Neural progenitor cell (in vitro differentiated cells): ENCODE measurements around the gene ID2. TPM values are rescaled to one million over a fixed set of nuclear protein-coding genes. Genes with fewer than 3 reads are reported as not detected.

Experiments used
- DNase-seq: peaks from one replicate; pipeline ENCODE4 v3.0.0-alpha.2; 2016; ENCODE audit warnings: low spot score
- H2AFZ ChIP-seq: fragments of 200-600 bp; sonication (generic); replicated peaks from 2 replicates; pipeline ENCODE4 v1.6.1; 2016; ENCODE audit warnings: antibody characterized with exemption
- H3F3A ChIP-seq: fragments of 200-600 bp; sonication (generic); 2 replicates; pipeline ENCODE4 v1.6.1; 2016; ENCODE audit warnings: antibody characterized with exemption, low read depth
- H3K27ac ChIP-seq: fragments of 200-600 bp; sonication (generic); 2 replicates; pipeline ENCODE4 v1.5.1; 2016; ENCODE audit warnings: mild to moderate bottlenecking
- H3K27me3 ChIP-seq: fragments of 200-600 bp; sonication (generic); 2 replicates; pipeline ENCODE4 v1.6.1; 2016; ENCODE audit warnings: mild to moderate bottlenecking, moderate library complexity
- H3K36me3 ChIP-seq: fragments of 200-600 bp; sonication (generic); 2 replicates; pipeline ENCODE4 v1.5.1; 2016
- H3K4me1 ChIP-seq: fragments of 200-600 bp; sonication (generic); 2 replicates; pipeline ENCODE4 v1.6.1; 2016; ENCODE audit warnings: mixed run types
- H3K4me2 ChIP-seq: fragments of 200-600 bp; sonication (generic); 2 replicates; pipeline ENCODE4 v1.6.1; 2016
- H3K4me3 ChIP-seq: fragments of 200-600 bp; sonication (generic); 2 replicates; pipeline ENCODE4 v1.5.1; 2016
- H3K79me2 ChIP-seq: fragments of 200-600 bp; sonication (generic); 2 replicates; pipeline ENCODE4 v1.6.1; 2016; ENCODE audit warnings: low read depth
- H3K9ac ChIP-seq: fragments of 200-600 bp; sonication (generic); 2 replicates; pipeline ENCODE4 v1.6.1; 2016
- H3K9me3 ChIP-seq: fragments of 200-600 bp; sonication (generic); 2 replicates; pipeline ENCODE4 v1.5.1; 2016; ENCODE audit warnings: low read depth
- H4K20me1 ChIP-seq: fragments of 200-600 bp; sonication (generic); 2 replicates; pipeline ENCODE4 v1.6.1; 2016; ENCODE audit warnings: low read depth
- H3K27ac Mint-ChIP-seq: 3 replicates; pipeline ENCODE4 v1.8.0; 2021; ENCODE audit warnings: mixed read lengths
- H3K27me3 Mint-ChIP-seq: 2 replicates; pipeline ENCODE4 v1.8.0; 2022; ENCODE audit warnings: low read depth, mild to moderate bottlenecking, inconsistent platforms, moderate library complexity, mixed read lengths; ENCODE audit not compliant: insufficient read depth
- H3K36me3 Mint-ChIP-seq: 3 replicates; pipeline ENCODE4 v1.8.0; 2021; ENCODE audit warnings: mixed read lengths
- H3K4me1 Mint-ChIP-seq: 3 replicates; pipeline ENCODE4 v1.8.0; 2021; ENCODE audit warnings: mixed read lengths
- H3K4me3 Mint-ChIP-seq: 3 replicates; pipeline ENCODE4 v1.8.0; 2021; ENCODE audit warnings: mild to moderate bottlenecking, moderate library complexity, mixed read lengths
- H3K9me3 Mint-ChIP-seq: 3 replicates; pipeline ENCODE4 v1.8.0; 2020; ENCODE audit warnings: mixed read lengths
- CTCF ChIP-seq: fragments of 200-600 bp; sonication (generic); IDR thresholded peaks from 2 replicates; pipeline ENCODE4 v1.5.1; 2017; ENCODE audit warnings: antibody characterized with exemption, mild to moderate bottlenecking
- EZH2 ChIP-seq: fragments of 200-600 bp; sonication (generic); IDR thresholded peaks from 2 replicates; pipeline ENCODE4 v1.6.1; 2017; ENCODE audit warnings: antibody characterized with exemption, mild to moderate bottlenecking, moderate library complexity
- EZH2phosphoT487 ChIP-seq: fragments of 200-600 bp; sonication (generic); IDR thresholded peaks from 2 replicates; pipeline ENCODE4 v1.6.1; 2017; ENCODE audit warnings: antibody characterized with exemption
- total RNA-seq: library from RNA; depleted of rRNA; stranded (reverse); fragments of >200 nt; gene quantifications from 2 replicates; pipeline ENCODE4 v1.2.3, GENCODE V29; 2015; ENCODE audit warnings: low replicate concordance

ID2 gene
- total RNA-seq, 1 donor from 2014 or later = 140 TPM

GRCh38 chr2:8669157-8669817, 12.6 kb upstream of the ID2 start:
- no peak overlapping the region for H3K4me2 ChIP-seq
- no peaks in the 10 kb centered on the region for H3F3A ChIP-seq
- Mint-ChIP-seq H3K27ac (no peak overlapping the region), H3K27me3 (peaks cover 11% of the 10 kb centered on the region), H3K4me3 (no peak overlapping the region), H3K9me3 (peaks cover 15% of the 10 kb centered on the region), H3K4me1 (peaks cover 2% of the 10 kb centered on the region), H3K36me3 (peaks cover 4% of the 10 kb centered on the region)
- no peak overlapping the region for H3K4me3 ChIP-seq
- TF ChIP-seq CTCF = no peak
- no peak for TF ChIP-seq EZH2phosphoT487
- no peak for TF ChIP-seq EZH2
- H3K27ac ChIP-seq = no peak overlapping the region
- no peaks in the 10 kb centered on the region for H3K36me3 ChIP-seq
- H3K9ac ChIP-seq = no peak overlapping the region
- no peak for DNase-seq
- H3K4me1 ChIP-seq = peaks cover 9% of the 10 kb centered on the region
- no peaks in the 10 kb centered on the region for H4K20me1 ChIP-seq
- H3K79me2 ChIP-seq = no peaks in the 10 kb centered on the region
- no peak overlapping the region for H2AFZ ChIP-seq
- no peaks in the 10 kb centered on the region for H3K27me3 ChIP-seq
- H3K9me3 ChIP-seq = peaks cover 9% of the 10 kb centered on the region

GRCh38 chr2:8670580-8670979, 11.3 kb upstream of the ID2 start:
- Mint-ChIP-seq H3K9me3 (peaks cover 22% of the 10 kb centered on the region), H3K27ac (no peak overlapping the region), H3K4me3 (no peak overlapping the region), H3K27me3 (peaks cover 9% of the 10 kb centered on the region), H3K4me1 (peaks cover 3% of the 10 kb centered on the region), H3K36me3 (peaks cover 10% of the 10 kb centered on the region)
- Histone ChIP-seq H3K36me3 (no peaks in the 10 kb centered on the region), H4K20me1 (no peaks in the 10 kb centered on the region), H3K4me1 (peaks cover 9% of the 10 kb centered on the region), H3K9ac (no peak overlapping the region), H3K9me3 (peaks cover 11% of the 10 kb centered on the region), H2AFZ (no peak overlapping the region), H3K4me3 (no peak overlapping the region), H3F3A (no peaks in the 10 kb centered on the region), H3K79me2 (no peaks in the 10 kb centered on the region), H3K27ac (no peak overlapping the region), H3K4me2 (no peak overlapping the region), H3K27me3 (peaks cover 7% of the 10 kb centered on the region)
- no peak for DNase-seq
- TF ChIP-seq CTCF (no peak), EZH2 (no peak), EZH2phosphoT487 (no peak)

- TF ChIP-seq CTCF (no peak), EZH2phosphoT487 (no peak), EZH2 (no peak)
- Mint-ChIP-seq H3K27ac (no peak overlapping the region), H3K9me3 (peaks cover 26% of the 10 kb centered on the region), H3K4me1 (peaks cover 9% of the 10 kb centered on the region), H3K36me3 (peaks cover 10% of the 10 kb centered on the region), H3K4me3 (no peak overlapping the region), H3K27me3 (peaks cover 12% of the 10 kb centered on the region)
- Histone ChIP-seq H3K27me3 (peaks cover 13% of the 10 kb centered on the region), H3K9me3 (peaks cover 11% of the 10 kb centered on the region), H3K4me3 (no peak overlapping the region), H2AFZ (no peak overlapping the region), H3K36me3 (no peaks in the 10 kb centered on the region), H3K79me2 (no peaks in the 10 kb centered on the region), H3K27ac (no peak overlapping the region), H3K4me1 (peaks cover 9% of the 10 kb centered on the region), H3K9ac (no peak overlapping the region), H3F3A (peaks cover 2% of the 10 kb centered on the region), H3K4me2 (no peak overlapping the region), H4K20me1 (no peaks in the 10 kb centered on the region)
- no peak for DNase-seq
Measured at GRCh38 chr2:8671176-8671575, 10.7 kb upstream of the ID2 start.
